Measurements from ENCODE around the gene SAGE1. TPM values are rescaled to one million over a fixed set of nuclear protein-coding genes. Genes with fewer than 3 reads are reported as not detected.
"Not testable (repeated sequence)": the region's sequence is repeated elsewhere in the genome, so short reads cannot be mapped to it uniquely, and the experiment has no call there.

Gene SAGE1
- total and polyA plus RNA-seq, 2 of the 13 experiments (the other 11 are each of a cell fraction or from before 2014, with no cell fraction given), result not detected

DNA sequence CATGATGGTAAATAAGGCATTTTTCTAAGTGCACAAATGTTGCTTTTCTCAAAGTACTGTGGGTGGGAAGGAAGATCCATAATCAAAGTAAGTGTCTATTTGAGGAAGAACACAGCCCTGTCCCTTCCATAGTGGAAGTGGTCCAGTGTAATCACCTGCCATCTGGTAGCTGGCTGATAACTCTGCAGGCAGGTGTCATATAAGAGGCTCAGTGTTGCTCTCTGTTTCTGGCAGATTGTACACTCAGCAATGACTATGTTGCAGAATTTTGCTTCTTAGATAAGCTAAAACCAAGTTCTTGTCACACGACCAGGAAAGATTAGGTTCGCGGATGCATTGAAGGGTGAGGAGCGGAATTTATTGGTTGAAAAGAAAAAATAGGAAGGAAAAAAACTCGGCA lies 20.9 kb downstream of the SAGE1 start:
- Histone ChIP-seq H3K4me3 (replicated peaks in 1 of 3; ENCODE audit: insufficient read depth in 1 of 3, low read depth in 2 of 3, low read length in 3 of 3) (no peak overlapping the region), H3K9ac (ENCODE audit: insufficient read depth, low read depth, low read length) (no peak overlapping the region), H3K27me3 (ENCODE audit: control insufficient read depth in 1 of 2, insufficient read depth in 2 of 2, low read length in 2 of 2) (0 out of 5 replicates have a peak, but pooled peaks cover 0 to 1% of the 10 kb centered on the region in 2 experiments), H3K36me3 (replicated peaks in 1 of 2; ENCODE audit: control insufficient read depth in 1 of 2, insufficient read depth in 2 of 2, low read length in 2 of 2) (no peaks in the 10 kb centered on the region), H3K27ac (ENCODE audit: extremely low read length, insufficient read depth, low read length) (no peak overlapping the region), H2AFZ (ENCODE audit: low read length) (no peak overlapping the region), H4K20me1 (ENCODE audit: insufficient read depth, low read length) (no peaks in the 10 kb centered on the region), H3K4me1 (ENCODE audit: insufficient read depth, low read length) (no peaks in the 10 kb centered on the region), H3K9me3 (ENCODE audit: low read length) (no peaks in the 10 kb centered on the region), H3K79me2 (ENCODE audit: insufficient read depth, low read length) (no peaks in the 10 kb centered on the region), H3K4me2 (ENCODE audit: low read depth, low read length) (no peak overlapping the region)
- no peak for FAIRE-seq
- WGBS (ENCODE audit: low lambda C conversion rate), result 44% methylated on average over 5 of the region's 5 CpGs
- no peak for DNase-seq (ENCODE audit: low spot score)
- no TSS peak for BruUV-seq (replicated peaks)
- no peak for ATAC-seq
- in situ Hi-C loops (cut with HindIII; ENCODE audit: extremely low pct_ligation_motif_present, low pct_unique_long_range_greater_than_20kb), result no loop called here
- ChIA-PET POLR2A (no interaction called here), CTCF (ENCODE audit: low intra/inter-chr PET ratio, low total read pairs) (no interaction called here)
- intact Hi-C loops (cut with micrococcal nuclease; ENCODE audit: unreplicated experiment), result no loop called here
- TF ChIP-seq ZNF30 (CRISPR knock-in tag; IDR thresholded peaks at IDR 0.05), result no peak
- no peak for TF ChIP-seq ELF4 (CRISPR knock-in tag; IDR thresholded peaks at IDR 0.05; ENCODE audit: borderline replicate concordance)
- no peak for TF ChIP-seq CCDC6 (CRISPR knock-in tag; IDR thresholded peaks at IDR 0.05)

DNA sequence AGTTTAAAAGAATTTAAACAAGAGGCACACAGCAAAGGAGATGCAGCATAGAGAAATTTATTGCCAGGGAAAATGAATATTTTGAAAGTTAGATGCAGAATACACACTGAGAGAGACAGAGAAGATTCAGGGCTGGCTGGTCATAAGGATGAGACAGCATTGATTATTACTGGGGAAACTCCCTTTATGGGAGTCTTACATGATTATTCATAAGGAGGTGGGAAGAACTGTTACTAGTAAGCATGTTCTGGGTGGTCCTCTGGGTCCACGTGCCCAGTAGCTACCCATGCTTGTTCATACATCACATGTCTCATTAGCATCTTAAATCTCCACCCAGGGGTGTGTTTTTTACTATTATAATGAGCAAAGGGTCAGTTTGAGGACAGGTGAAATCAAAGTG lies 27.0 kb downstream of the SAGE1 start:
- ATAC-seq; H3K9ac ChIP-seq (ENCODE audit: insufficient read depth, low read depth, low read length); FAIRE-seq; CTCF ChIA-PET (ENCODE audit: low intra/inter-chr PET ratio, low total read pairs); H3K9me3 ChIP-seq (ENCODE audit: low read length); H4K20me1 ChIP-seq (ENCODE audit: insufficient read depth, low read length); BruUV-seq (replicated peaks); H3K27me3 ChIP-seq (ENCODE audit: control insufficient read depth in 1 of 2, insufficient read depth in 2 of 2, low read length in 2 of 2); H2AFZ ChIP-seq (ENCODE audit: low read length); H3K4me1 ChIP-seq (ENCODE audit: insufficient read depth, low read length); POLR2A ChIA-PET; H3K36me3 ChIP-seq (replicated peaks in 1 of 2; ENCODE audit: control insufficient read depth in 1 of 2, insufficient read depth in 2 of 2, low read length in 2 of 2); H3K4me3 ChIP-seq (replicated peaks in 1 of 3; ENCODE audit: insufficient read depth in 1 of 3, low read depth in 2 of 3, low read length in 3 of 3); H3K27ac ChIP-seq (ENCODE audit: extremely low read length, insufficient read depth, low read length); H3K79me2 ChIP-seq (ENCODE audit: insufficient read depth, low read length); DNase-seq (ENCODE audit: low spot score); H3K4me2 ChIP-seq (ENCODE audit: low read depth, low read length); intact Hi-C loops (cut with micrococcal nuclease; ENCODE audit: unreplicated experiment); in situ Hi-C loops (cut with HindIII; ENCODE audit: extremely low pct_ligation_motif_present, low pct_unique_long_range_greater_than_20kb): not testable (repeated sequence)
- WGBS (ENCODE audit: low lambda C conversion rate), result 0% methylated on average over 1 of the region's 1 CpG
